ENCODE measurements around the gene FZD7.

GRCh38 chr2:202064171-202064880 lies 30.7 kb downstream of the FZD7 start:
- TF ChIP-seq CTCF (IDR thresholded peaks at IDR 0.05) (no peak), EZH2phosphoT487 (IDR thresholded peaks at IDR 0.05) (no peak)

Data from neural progenitor cell (in vitro differentiated cells).